GM18526 (cell line): ENCODE data around the gene SLC16A8.

Source experiments
- POLR2A ChIP-seq: IDR thresholded peaks from 3 replicates; pipeline ENCODE4 v1.6.1; 2011; ENCODE audit not compliant: insufficient read length; ENCODE audit errors: extremely low read depth

SLC16A8 gene, protein sequence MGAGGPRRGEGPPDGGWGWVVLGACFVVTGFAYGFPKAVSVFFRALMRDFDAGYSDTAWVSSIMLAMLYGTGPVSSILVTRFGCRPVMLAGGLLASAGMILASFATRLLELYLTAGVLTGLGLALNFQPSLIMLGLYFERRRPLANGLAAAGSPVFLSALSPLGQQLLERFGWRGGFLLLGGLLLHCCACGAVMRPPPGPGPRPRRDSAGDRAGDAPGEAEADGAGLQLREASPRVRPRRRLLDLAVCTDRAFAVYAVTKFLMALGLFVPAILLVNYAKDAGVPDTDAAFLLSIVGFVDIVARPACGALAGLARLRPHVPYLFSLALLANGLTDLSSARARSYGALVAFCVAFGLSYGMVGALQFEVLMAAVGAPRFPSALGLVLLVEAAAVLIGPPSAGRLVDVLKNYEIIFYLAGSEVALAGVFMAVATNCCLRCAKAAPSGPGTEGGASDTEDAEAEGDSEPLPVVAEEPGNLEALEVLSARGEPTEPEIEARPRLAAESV

DNA sequence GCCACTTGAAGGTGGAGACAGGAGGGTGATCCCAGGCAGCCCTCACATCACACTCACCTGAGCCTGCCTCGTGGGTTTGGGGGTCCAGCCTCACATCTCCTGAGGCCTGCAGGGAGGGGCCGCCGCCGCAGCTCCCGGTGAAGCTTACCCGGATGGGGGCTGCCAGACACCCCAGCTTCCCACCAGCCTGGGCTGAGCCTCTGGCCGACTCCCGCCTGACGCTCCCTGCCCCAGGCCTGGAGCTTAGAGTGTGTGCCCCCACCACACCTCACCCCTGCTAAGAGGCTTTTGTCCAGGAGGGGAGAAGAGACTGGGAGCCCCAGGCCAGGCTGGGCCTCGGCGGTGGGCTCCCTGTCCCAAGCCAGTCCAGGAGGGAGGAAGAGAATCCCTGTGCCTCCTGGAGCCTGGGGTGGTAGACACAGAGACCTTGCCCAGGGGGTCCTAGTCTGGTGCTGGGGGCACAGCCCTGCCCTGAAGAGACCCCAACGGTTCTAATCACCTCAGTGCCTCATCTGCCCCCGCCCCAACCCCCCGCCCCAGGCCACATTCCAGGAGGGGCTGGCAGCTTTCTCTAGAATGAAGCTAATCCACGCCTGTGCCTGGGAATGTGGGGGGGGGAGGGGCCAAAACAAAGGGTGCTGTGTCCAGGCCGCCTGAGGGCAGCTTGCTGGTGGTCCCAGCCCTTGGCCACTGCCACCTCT is at the start of gene SLC16A8:
SLC16A8 (minus strand) TSS at position 254 of the 701 bp plus-strand sequence. CDS start 1,311 bp downstream, outside the sequence.
- no peak for TF ChIP-seq POLR2A

DNA sequence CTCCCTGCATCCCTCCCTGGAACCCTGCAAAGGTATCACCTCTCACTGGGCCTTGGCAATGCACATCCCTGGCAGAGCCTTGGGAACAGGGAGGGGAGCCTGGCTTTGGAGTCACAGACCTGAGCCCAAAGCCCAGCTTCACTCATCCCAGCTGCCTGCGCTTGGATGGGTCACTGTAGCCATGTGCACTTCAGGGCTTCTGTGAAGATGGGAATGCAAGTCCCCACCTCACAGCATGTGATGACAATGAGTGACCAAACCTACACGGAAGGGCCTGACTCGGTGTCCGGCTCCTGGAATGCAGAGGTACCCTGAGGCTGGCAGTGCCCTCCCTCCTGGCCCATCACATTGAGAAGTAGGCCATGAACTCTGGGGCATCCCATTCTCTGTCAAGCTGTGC is 49.3 kb upstream of the SLC16A8 start:
- no peak for TF ChIP-seq POLR2A

DNA sequence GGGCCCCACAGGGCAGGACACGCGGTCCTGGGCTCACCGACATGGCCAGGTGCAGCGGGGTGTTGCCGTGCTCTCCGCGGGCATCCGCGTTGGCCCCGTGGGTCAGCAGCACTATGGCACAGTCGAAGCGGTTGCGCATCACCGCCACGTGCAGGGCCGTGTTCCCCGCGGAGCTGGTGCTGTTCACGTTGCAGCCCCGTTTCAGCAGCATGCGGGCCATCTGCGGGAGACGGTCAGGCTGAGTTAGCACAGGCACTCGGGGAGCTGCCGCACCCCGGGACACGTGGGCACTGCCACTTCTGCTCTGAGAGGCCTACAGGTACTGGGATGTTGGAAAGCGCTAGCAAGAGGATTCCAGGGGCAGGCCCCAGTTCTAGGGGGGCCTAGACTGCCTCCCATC is 48.8 kb upstream of the SLC16A8 start:
- no peak for TF ChIP-seq POLR2A

DNA sequence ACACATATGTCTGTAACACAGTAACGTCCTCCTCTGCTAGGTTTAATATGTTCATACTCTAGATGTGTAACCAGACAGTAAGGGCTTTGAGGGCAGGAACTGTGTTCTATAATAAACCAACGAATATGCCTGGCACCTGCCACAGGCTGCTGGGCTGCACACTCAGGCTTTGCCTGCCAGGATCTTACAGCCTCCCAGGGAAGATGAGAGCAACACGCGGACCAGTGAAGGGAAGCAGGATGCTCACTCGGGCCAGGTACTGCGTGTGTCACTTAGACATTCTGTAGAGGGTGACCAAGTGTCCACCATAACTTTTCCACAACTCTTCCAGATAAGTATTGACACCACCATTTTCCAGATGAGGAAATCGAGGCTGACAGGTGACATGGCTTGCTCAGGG is 48.2 kb upstream of the SLC16A8 start:
- no peak for TF ChIP-seq POLR2A

DNA sequence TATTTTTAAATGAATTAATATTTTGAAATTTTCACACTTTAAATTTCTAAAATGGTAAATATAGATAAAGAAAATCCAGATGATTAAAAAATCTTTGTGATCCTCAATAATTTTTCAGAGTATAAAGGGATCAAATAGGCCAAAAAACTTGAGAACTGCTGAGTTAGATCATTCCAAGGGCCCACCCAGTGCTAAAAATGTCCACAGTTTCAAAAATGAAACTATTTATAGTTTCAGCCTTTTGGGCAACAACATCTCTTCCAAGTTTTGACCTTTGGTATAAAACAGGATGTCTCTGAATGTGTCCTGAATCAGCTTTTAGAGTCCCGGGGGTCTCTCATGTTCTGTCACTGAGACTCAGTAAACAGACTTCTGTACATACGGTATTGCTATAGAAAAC is 47.4 kb upstream of the SLC16A8 start:
- no peak for TF ChIP-seq POLR2A

DNA sequence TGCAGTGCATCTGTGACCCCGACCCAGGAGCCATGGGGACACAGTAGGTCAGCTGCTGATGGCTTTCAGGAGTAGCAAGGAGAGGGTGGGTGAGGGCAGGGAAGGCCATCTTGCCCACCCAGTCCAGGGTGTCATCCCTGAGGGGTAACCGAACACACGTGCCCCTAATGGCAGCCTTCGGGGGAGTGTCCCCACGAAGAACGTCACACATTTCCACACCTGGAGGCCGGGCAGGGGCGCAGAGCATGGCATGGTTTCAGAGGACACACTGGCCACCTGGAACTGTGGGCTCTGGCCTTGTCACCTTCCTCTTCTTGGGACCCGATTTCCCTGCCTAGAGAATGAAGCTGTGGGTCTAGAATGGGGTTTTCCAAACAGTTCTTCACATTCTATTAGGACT is 45.9 kb upstream of the SLC16A8 start:
- no peak for TF ChIP-seq POLR2A

DNA sequence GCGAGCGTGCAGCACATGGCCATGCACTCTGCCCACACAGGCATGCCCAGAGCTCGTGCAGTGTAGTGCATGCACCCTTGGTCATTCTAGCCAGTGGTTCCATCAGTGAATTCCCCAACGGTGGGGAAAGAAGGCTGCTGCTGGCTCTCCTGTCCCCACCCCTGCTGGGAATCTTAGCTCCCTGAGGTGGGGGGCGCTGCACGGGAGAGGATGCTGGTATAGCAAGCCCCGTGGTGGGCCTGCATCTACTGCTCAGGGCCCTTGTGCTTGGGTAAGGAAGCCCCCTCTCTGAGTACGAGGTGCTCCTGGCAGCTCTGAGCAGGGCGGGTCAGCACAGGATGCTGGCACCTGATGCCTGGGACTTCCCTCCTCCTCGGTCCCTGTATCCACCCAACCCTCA is 45.0 kb upstream of the SLC16A8 start:
- no peak for TF ChIP-seq POLR2A

DNA sequence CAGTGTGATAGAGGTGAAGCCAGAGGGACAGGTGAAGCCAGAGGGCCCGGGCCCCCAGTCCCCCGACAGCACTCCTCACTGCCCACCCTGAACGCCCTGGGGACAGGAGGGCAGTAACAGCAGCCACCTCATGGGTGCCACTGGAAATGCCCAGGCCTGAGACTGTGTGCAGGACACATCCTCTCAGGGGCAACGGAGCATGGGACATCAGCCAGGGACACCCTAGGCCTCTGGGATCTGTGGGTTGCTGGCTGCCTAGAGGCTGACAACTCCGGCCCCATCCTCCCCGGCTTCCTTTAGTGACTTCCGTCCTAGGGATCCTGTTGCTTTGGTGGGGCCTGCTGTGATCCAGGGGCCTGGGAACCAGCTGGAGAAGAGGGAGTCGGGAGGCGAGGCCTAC is 43.9 kb upstream of the SLC16A8 start:
- no peak for TF ChIP-seq POLR2A

DNA sequence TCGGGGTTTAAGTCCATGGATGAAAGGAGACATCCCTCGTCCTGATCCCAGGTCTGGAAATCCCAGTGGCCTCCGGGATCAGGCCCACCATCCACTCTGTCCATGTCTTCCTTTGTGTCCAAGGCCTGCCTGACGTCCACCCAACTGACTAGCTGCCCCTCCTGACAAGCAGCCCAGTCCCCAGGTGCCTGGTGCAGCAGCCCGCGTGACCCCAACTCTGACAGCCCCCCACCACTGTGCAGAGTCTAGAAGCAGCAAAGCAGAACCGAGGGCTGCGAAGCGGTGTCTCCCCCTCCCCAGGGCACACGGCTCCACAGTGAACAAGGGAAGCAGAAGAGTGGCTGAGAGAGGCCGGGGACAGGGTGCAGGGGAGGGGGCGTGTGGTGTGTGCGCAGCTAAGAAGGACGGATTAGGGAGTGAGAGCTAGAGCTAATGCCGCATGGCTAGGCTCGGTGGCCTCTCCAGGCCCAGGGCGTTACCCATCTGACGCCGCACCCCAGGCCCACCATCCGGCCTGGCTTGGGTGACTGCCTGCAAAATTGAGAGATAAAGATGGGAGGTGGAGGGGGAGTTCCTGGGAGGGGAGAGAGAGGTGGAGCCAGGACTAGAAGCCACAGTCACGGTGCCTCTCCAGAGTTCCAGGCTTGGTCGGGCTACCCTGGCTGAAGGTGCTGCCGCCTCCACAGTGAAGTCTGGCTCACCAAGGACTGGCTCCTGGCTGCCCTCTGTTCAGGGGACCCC is 43.1 kb upstream of the SLC16A8 start:
- no peak for TF ChIP-seq POLR2A

DNA sequence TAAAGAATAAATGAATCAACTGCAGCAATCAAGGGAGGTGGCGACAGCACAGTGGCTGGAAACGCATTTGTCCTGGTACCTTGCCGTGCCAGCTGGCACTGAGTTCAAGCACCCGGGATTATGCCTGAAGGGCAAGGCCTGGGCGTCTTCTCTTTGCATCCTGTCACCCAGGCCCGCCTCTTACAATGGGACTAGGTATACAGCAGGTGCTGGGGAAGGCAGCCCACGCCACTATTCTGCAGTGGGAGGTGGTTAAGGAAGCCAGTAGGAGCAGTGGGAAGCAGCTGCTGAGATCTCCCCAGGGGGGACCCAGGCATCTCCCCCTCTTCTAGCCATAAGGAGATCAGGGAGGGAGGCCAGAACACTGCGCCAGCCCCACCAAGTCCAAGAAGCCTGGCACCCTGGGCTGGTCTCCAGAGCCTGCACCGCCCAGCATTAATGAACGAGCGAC is 41.8 kb upstream of the SLC16A8 start:
- TF ChIP-seq POLR2A: no peak

DNA sequence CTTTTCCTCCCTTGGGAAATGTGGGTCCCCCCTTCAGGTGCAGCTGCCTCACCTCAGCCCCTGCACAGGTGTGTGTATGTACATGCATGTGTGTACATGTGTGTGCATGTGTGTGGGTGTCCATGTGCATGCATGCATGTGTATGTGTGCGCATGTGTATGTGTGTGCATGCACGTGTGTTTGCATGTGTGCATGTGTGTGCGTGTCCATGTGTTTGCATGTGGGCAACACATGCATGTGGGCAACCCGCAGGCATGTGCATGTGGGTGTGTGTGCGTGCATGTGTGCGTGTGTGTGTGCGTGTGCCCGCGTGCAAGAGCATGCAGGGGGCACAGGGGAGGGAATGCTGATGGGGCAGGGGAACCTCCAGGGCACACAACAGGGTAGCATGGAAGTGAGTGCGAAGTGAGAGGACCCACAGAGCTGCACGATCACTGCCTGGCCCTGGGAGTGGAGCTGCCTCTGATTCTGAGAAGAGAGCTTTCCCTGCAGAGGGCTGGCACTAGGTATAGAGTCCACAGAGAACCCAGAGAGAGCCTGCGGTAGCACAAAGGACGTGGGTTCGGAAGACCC is 41.1 kb upstream of the SLC16A8 start:
- TF ChIP-seq POLR2A: no peak

DNA sequence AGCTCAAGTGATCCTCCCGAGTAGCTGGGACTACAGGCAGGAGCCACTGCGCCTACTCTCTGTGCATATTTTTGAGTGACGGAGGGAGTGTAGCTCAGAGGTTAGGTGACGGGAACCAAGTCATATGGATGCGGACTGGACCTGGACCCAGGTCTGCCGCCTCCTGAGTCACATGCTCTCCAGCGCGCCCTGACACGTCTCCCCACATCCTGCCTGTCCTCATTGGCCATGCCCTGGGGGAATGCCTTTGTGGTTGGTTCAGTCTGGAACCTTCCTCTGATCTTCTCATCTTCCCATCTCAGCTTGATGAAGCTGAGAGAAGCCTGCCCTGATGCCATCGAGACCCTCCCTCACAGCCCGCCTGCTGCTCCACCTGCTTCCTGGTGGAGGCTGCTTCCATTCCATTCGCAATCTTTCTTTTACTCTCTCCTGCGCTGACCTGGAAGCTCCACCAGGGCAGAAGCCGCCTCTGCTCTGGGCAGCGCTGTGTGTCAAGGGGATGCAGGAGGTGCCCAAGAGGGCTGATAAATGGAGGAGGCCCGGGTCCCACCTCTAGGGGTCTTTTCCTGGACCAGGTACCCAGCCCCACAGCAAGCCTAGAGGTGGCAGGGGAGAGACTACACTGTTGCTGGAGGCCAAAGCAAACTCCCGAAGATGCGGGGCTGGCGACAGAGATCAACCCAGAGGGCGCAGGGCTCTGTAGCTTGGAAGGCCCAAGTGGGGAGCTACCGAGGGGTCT is 40.4 kb upstream of the SLC16A8 start:
- TF ChIP-seq POLR2A: no peak

DNA sequence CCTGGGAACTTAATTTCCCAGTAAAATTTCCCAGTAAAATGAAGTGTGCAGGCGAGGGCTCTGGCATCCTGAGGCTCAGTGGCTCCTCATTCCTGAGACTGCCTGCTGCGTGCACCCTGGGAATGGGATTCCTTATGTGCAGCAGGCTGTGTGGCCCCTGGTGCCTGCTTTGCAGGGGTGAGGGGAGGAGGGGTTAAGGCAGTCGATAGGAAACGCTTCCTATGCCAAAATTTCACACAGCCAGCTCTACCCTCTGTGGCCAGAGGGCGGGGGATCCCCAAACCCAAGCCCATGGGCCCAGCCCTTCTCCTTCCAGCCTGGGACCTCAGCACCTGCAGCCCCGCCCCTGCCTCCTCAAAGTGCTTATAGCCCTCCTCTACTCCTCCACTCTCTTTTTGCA is 38.6 kb upstream of the SLC16A8 start:
- TF ChIP-seq POLR2A: no peak

DNA sequence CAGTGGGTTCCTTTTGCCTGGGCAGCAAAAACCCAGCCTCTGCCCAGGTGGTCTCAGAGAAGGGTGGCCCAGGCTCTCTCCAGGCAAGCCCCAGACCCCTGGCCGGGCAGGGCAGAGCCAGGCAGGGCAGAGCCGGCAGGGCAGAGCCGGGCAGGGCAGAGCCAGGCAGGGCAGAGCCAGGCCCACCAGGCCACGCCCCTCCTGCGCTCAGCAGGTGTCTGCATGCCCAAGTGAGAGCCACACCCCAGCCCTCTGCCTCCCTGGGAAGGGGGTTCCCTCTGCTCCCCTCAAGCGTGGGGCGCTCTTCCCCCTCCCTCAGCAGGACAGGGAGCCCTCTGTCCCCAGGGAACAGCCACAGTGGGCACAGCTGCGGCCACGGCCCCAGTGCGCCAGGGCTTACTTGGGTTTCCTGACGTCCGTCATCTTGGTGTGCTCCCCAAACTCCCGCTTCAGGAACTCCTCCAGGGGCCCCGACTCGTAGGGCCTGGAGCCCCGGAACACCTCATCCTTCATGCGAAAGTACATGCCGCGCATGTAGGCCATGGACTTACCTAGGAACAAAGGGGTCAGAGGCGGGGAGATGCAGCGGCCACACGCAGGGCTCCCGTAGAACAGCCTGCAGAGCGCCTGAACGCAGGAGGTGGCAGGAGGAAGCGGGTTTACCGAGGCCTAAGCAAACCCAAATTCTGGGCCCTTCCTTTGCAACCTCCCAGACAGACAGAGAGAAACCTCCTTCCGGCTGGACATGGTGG is 36.6 kb upstream of the SLC16A8 start:
- no peak for TF ChIP-seq POLR2A
